Adipose tissue (tissue), 3 donors: ENCODE results near the gene MRPL49. TPM values are rescaled to one million over a fixed set of nuclear protein-coding genes. Genes with fewer than 3 reads are reported as not detected.

Experiments
- polyA plus RNA-seq, 3 donors: library from polyadenylated mRNA; stranded (reverse); fragments of 200-250 nt; gene quantifications; one replicate each; pipeline ENCODE4 v1.2.3, GENCODE V29; 2013
- donor health status: healthy with polysubstance abuse.
- donor health status: Bipolar disorder and iron deficiency.
- donor health status: healthy.

Gene MRPL49
- polyA plus RNA-seq, 3 donors: 22.3 to 32.5 (median 30.9) TPM

Other genes starting within 250 kb of the MRPL49 start
- gene EHD1, start 243.7 kb upstream of the MRPL49 start, polyA plus RNA-seq: 10 to 100 TPM; 10.3 to 68.5 (median 22.9) TPM
- 10 to 100 TPM; 12.4 to 14.7 (median 14.5) TPM for gene ATG2A, start 205.1 kb upstream of the MRPL49 start, polyA plus RNA-seq
- 10 to 100 TPM in 2 of 3 donors, 1 to 10 TPM in 1; 10.0 to 17.9 (median 13.0) TPM for gene PPP2R5B, start 197.6 kb upstream of the MRPL49 start, polyA plus RNA-seq
- 1 to 10 TPM in 1 of 3 donors, not detected in 2; 3.6 TPM for gene GPHA2, start 186.4 kb upstream of the MRPL49 start, polyA plus RNA-seq
- under 1 TPM in 1 of 3 donors, not detected in 2; 0.08 TPM for gene MAJIN, start 150.2 kb upstream of the MRPL49 start, polyA plus RNA-seq
- 1 to 10 TPM; 1.2 to 7.4 (median 5.5) TPM for gene BATF2, start 125.3 kb upstream of the MRPL49 start, polyA plus RNA-seq
- 100 to 1,000 TPM in 2 of 3 donors, 10 to 100 TPM in 1; 57.9 to 226 (median 169) TPM for gene ARL2, start 108.2 kb upstream of the MRPL49 start, polyA plus RNA-seq
- 10 to 100 TPM; 14.3 to 27.7 (median 25.3) TPM for gene SNX15, start 94.9 kb upstream of the MRPL49 start, polyA plus RNA-seq
- gene SAC3D1, start 81.1 kb upstream of the MRPL49 start, polyA plus RNA-seq: 10 to 100 TPM in 1 of 3 donors, 1 to 10 TPM in 2; 7.8 to 10.7 (median 7.9) TPM
- 10 to 100 TPM in 2 of 3 donors, 1 to 10 TPM in 1; 3.1 to 28.8 (median 12.0) TPM for gene NAALADL1, start 63.8 kb upstream of the MRPL49 start, polyA plus RNA-seq
- gene CDCA5, start 38.3 kb upstream of the MRPL49 start, polyA plus RNA-seq: 1 to 10 TPM in 1 of 3 donors, under 1 TPM in 2; 0.39 to 1.3 (median 0.52) TPM
- 10 to 100 TPM; 29.7 to 40.9 (median 35.5) TPM for gene ZFPL1, start 38.1 kb upstream of the MRPL49 start, polyA plus RNA-seq
- gene VPS51, start 26.1 kb upstream of the MRPL49 start, polyA plus RNA-seq: 100 to 1,000 TPM; 109 to 192 (median 128) TPM
- gene TM7SF2, start 10.4 kb upstream of the MRPL49 start, polyA plus RNA-seq: 100 to 1,000 TPM in 1 of 3 donors, 10 to 100 TPM in 2; 25.3 to 151 (median 78.4) TPM
- gene ZNHIT2, start 4.6 kb upstream of the MRPL49 start, polyA plus RNA-seq: 10 to 100 TPM in 2 of 3 donors, 1 to 10 TPM in 1; 5.1 to 15.1 (median 12.3) TPM
- gene FAU, start 187 bp upstream of the MRPL49 start, polyA plus RNA-seq: 1,000 to 10,000 TPM in 1 of 3 donors, 100 to 1,000 TPM in 2; 732 to 1,153 (median 967) TPM
- 10 to 100 TPM; 17.0 to 43.7 (median 31.3) TPM for gene SYVN1, start 12.2 kb downstream of the MRPL49 start, polyA plus RNA-seq
- gene SPDYC, start 47.9 kb downstream of the MRPL49 start, polyA plus RNA-seq: not detected
- 10 to 100 TPM; 54.6 to 82.1 (median 75.0) TPM for gene CAPN1, start 59.6 kb downstream of the MRPL49 start, polyA plus RNA-seq
- 1 to 10 TPM; 2.3 to 5.4 (median 3.0) TPM for gene POLA2, start 139.6 kb downstream of the MRPL49 start, polyA plus RNA-seq
- gene CDC42EP2, start 192.5 kb downstream of the MRPL49 start, polyA plus RNA-seq: 10 to 100 TPM in 2 of 3 donors, 1 to 10 TPM in 1; 5.4 to 82.5 (median 50.2) TPM
- gene DPF2, start 211.5 kb downstream of the MRPL49 start, polyA plus RNA-seq: 10 to 100 TPM; 15.7 to 25.3 (median 20.2) TPM
- under 1 TPM; 0.04 to 0.45 (median 0.08) TPM for gene TIGD3, start 232.4 kb downstream of the MRPL49 start, polyA plus RNA-seq